MG63 (cell line): ENCODE data around the gene TRHDE. TPM values are rescaled to one million over a fixed set of nuclear protein-coding genes. Genes with fewer than 3 reads are reported as not detected.
"Not testable (repeated sequence)": the region's sequence is repeated elsewhere in the genome, so short reads cannot be mapped to it uniquely, and the experiment has no call there.

Experiments used
- DNase-seq: peaks from one replicate; pipeline ENCODE4 v3.0.0-alpha.2; 2020
- H3K27me3 ChIP-seq: fragments of 250-450 bp; sonication (Bioruptor Pico); 2 replicates; pipeline ENCODE4 v1.5.1; 2020; ENCODE audit warnings: mild to moderate bottlenecking, moderate library complexity
- H3K36me3 ChIP-seq: fragments of 250-450 bp; sonication (Bioruptor Pico); 2 replicates; pipeline ENCODE4 v1.5.1; 2020; ENCODE audit warnings: mild to moderate bottlenecking, moderate library complexity
- H3K4me3 ChIP-seq: fragments of 250-450 bp; sonication (Bioruptor Pico); 2 replicates; pipeline ENCODE4 v1.5.1; 2020; ENCODE audit warnings: mild to moderate bottlenecking, moderate library complexity
- H3K9me3 ChIP-seq: fragments of 250-450 bp; sonication (Bioruptor Pico); 2 replicates; pipeline ENCODE4 v1.5.1; 2020; ENCODE audit warnings: mild to moderate bottlenecking, moderate library complexity
- total RNA-seq: library from RNA; depleted of rRNA; stranded (reverse); fragments of >200 nt; shearing (Covaris generic); gene quantifications from 2 replicates; pipeline ENCODE4 v1.2.3, GENCODE V29; 2014; ENCODE audit warnings: low replicate concordance

Gene TRHDE
- total RNA-seq, 1 experiment from 2014 or later, result 5.0 TPM

DNA sequence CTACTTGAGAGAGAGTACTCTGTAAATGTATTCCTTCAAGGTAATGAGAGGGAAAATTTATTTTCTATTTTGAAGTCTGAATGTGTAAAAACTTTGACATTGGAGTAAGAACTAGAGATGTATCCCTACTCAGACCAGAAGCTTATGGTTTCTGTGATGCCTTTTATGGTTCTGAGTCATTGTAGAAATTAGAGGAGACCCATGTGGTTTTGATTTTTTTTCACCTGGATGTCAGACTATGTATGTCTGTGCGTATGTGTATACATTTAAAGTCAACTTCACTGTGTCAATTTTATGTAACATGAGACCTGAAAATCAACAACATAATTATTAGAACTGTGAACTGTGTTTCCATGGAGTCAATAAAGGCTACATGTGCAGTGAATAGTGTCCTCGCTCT is 302.0 kb downstream of the TRHDE start:
- Histone ChIP-seq H3K27me3 (no peaks in the 10 kb centered on the region), H3K36me3 (no peaks in the 10 kb centered on the region), H3K9me3 (no peaks in the 10 kb centered on the region), H3K4me3 (no peak overlapping the region)
- DNase-seq, result no peak

DNA sequence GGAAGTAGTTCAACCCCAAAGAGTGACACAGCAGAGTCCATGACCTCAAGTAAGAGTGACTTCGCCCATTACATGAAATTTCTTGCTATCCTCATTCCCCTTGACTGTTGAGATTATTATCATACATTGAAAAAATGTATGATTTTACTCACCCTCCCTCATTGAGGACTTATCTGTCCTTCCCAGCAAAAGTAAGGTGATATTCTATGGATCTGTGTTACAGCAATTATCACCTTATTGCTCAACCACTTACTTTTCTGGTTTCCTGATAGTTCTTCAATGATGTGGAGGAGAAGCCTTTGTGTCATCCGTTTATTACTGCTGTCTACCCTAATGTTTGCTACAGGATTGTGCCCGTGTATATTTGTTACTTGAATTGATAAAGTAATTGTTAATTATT is 306.2 kb downstream of the TRHDE start:
- H3K9me3 ChIP-seq, result no peaks in the 10 kb centered on the region
- no peaks in the 10 kb centered on the region for H3K36me3 ChIP-seq
- no peak for DNase-seq
- H3K27me3 ChIP-seq, result no peaks in the 10 kb centered on the region
- H3K4me3 ChIP-seq, result no peak overlapping the region

DNA sequence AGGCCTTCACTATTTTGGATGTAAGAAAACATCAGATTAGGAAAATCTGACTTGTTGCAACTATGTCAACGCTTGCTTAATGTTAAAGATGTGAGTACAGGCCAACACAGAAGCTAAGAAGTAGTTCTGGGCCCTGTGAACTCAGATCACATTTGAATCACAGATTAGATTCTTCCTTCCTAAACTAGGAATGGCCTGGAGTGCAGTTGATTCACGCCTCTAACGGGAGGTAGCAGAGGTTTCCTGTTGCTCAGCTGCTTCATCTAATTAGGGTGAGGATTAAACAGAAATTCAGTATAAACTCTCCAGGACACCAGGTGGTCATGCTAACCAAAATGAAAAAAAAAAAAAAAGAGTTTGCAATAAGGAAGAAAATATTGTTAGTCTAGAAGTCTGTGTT is 314.3 kb downstream of the TRHDE start:
- H3K36me3 ChIP-seq, result no peaks in the 10 kb centered on the region
- H3K4me3 ChIP-seq, result no peak overlapping the region
- no peaks in the 10 kb centered on the region; the same call in 1 of the 2 replicates for H3K9me3 ChIP-seq
- no peaks in the 10 kb centered on the region for H3K27me3 ChIP-seq
- DNase-seq, result no peak

DNA sequence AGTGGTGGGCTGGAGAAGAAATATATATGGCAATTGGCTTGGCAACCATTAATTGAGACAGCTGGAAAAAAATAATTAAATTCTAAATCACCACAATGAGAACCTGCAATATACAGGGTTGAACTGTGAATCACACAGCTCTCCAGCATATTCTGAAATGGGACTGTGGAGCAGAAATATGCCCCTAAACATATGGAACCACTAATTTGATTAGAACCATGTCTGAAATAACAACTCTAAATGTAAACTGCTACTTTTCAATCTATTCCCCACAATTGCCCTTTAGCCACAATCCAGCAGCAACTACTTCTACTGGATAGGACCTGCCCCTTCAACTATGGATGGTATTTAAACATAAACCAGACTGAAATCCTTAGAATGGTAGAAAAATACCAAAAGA is 330.4 kb downstream of the TRHDE start:
- Histone ChIP-seq H3K4me3 (no peak overlapping the region), H3K27me3 (no peaks in the 10 kb centered on the region), H3K9me3 (peaks cover 7% of the 10 kb centered on the region; the same call in 1 of the 2 replicates), H3K36me3 (no peaks in the 10 kb centered on the region)
- DNase-seq, result no peak

DNA sequence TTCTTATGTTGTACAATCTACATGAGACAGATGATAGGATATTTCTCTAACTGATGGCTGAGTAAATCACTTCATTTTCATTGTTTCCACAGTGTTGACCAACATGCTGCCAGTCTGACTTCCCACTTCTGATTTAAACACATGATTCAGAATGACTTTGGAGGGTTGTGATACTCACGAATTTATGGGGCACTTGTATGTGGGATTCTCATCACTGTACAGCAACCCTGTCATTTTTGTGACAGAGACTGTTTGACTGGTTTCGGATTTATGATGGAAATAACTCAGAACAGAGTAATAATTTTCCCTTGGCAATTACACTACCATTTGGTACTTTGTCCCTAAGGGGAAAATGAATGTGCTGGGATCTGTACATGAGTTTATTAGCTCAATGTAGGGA is 333.8 kb downstream of the TRHDE start:
- Histone ChIP-seq H3K9me3 (0 out of 2 replicates have a peak, but pooled peaks cover 2% of the 10 kb centered on the region), H3K36me3 (no peaks in the 10 kb centered on the region), H3K4me3 (no peak overlapping the region), H3K27me3 (no peaks in the 10 kb centered on the region)
- DNase-seq, result no peak

DNA sequence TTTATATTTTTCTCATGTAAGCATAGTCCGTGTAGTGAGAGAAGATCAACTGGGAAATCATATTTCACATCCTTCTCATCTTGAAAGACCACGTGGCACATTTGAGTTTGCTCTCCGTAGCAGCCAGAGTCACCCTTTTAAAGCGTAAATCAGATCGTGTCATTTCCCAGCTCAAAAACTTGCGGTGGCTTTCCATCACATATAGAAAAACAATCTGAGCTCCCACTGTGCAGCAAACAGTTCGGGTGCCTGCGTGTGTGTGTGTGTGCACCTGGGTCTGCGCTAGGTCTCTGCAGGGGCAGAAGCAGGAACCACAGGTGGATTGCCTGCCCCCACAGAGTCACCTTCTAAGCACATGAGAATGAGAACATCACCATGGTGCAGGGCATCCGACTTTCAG is 338.2 kb downstream of the TRHDE start:
- Histone ChIP-seq H3K4me3 (no peak overlapping the region), H3K36me3 (no peaks in the 10 kb centered on the region), H3K9me3 (no peaks in the 10 kb centered on the region), H3K27me3 (no peaks in the 10 kb centered on the region)
- DNase-seq, result no peak

DNA sequence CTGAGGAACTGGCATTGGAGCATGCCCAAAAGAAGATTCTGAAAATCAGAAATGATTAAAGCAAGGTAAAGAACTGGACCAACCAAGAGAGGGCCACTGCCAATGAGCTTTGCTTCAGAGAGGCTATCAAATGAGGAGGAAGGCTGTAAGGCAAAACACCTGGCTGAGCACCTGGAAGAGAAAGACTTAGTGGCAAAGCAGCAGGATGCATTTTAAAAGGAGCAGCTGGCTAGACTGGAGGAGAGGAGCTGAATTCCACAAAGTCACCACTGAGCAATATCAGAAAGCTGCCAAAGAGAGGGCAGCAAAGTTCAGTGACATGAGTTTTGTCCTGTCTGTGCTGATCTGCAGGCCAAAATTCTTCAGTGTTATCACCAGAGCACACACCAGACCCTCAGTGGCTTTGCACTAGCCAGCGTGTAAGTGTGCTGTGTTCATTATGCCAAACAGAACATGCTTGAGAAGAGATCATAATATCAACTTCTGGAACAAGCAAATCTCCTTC is 338.7 kb downstream of the TRHDE start:
- no peak for DNase-seq
- H3K9me3 ChIP-seq, result no peaks in the 10 kb centered on the region
- H3K36me3 ChIP-seq, result no peaks in the 10 kb centered on the region
- no peak overlapping the region for H3K4me3 ChIP-seq
- no peaks in the 10 kb centered on the region for H3K27me3 ChIP-seq

DNA sequence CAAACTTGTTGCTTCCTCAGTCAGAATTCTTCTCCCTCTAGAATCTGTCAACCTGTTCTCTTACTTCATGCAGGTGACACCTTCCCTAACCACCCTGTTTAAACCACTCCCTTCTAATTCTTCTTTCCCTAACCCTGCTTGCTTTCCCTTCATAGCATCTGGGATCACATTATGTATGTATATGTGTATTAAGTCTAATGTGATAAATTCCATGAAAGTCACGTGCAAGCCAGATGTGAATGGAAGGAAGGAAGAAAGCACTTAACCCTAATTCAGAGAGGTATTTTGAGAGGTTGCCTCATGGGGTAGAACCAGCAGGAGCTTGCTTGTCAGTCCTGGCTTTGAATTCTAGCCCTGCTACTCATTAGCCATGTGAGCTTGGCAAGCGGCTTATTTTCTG is 340.0 kb downstream of the TRHDE start:
- Histone ChIP-seq H3K4me3 (no peak overlapping the region), H3K36me3 (no peaks in the 10 kb centered on the region), H3K9me3 (no peaks in the 10 kb centered on the region), H3K27me3 (no peaks in the 10 kb centered on the region)
- no peak for DNase-seq

DNA sequence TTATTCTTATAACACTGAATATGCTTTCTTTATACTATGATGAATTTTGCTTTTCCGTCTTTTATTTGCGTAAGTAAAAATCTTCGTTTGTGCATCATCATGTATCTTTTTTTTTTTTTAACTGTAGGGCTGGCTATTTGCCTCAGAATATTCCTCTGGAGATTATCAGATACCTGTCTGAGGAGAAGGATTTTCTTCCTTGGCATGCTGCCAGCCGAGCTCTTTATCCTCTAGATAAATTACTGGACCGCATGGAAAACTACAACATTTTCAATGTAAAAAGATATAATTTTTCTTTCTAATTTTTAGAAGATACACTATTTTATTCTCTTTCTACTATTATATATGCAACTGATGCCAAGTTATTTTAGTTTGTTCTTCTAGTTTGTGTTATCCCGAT is 346.6 kb downstream of the TRHDE start:
- Histone ChIP-seq H3K36me3 (no peaks in the 10 kb centered on the region), H3K4me3 (no peak overlapping the region), H3K27me3 (no peaks in the 10 kb centered on the region), H3K9me3 (no peaks in the 10 kb centered on the region)
- DNase-seq, result no peak

DNA sequence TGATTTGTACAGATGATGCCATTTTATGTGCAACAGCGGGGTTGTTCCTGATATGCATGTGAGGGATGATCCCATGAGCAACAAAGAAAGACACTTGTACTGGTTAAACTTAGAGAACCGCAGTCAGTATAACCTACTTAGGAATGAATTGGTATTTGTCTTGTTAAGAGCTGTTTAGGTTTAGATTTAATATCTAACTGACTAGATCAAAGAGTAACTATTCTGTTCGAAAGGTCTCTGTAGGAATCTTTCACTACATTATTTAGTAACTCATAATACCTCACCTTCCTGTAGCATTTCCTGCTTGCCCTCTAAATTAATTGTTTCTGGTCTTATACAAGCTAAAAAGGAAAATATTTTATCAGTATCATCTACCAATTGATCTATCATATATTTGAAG is 350.4 kb downstream of the TRHDE start:
- H3K9me3 ChIP-seq, result no peaks in the 10 kb centered on the region
- H3K27me3 ChIP-seq, result no peaks in the 10 kb centered on the region
- no peak for DNase-seq
- no peaks in the 10 kb centered on the region for H3K36me3 ChIP-seq
- no peak overlapping the region for H3K4me3 ChIP-seq

DNA sequence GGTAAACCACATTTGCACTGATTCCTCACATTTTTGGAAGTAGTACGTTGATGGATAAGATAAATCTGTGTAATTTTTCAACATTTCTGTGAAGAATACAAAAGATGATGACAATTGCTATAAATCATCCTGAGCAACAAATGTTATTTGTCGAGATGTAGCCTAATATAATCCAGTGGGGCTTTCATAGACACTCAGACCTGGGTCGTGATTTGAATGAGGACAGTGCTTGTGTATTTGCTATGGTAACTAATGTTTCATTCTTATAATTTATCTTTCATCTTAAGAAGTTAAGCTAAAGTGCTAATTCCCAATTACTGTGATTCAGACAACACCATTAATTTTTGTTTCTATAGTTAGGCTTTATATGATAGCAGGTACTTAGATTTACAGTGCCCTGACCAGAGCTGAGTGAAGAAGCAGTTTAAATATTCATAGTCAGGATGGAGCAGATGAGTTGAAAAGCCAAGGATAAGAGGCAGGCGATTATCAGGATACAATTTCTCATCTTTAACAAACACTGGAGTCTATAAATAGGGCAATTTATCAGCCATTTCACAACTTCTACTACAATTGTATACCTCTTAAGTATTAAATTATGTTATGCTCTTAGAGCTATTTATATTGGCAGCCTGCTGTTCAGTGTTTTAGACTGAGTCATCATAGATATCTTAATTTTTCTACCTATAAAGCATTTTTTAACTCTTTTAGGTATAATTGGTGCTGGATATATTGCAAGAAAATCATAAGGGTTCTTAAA is 359.9 kb downstream of the TRHDE start:
- Histone ChIP-seq H3K4me3 (no peak overlapping the region), H3K27me3 (no peaks in the 10 kb centered on the region), H3K36me3 (no peaks in the 10 kb centered on the region), H3K9me3 (no peaks in the 10 kb centered on the region)
- no peak for DNase-seq

DNA sequence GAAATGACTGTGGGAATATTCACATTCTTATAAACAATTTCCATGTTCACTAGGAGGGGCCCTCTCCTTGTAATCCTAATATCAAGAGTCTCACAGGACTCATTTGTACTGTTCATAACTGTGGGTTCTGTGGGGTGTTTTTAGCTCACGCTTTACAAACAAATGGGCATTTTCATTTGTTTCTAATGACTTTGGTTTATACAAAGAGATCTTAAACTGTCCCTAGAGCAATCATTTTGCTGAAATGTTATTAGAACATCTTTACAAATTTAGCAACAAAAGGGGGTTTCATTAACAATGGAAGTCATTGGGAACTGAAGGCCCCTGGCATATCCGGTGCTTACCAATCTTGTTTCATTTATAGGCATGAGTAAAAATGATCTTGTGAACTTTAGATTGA is 370.5 kb downstream of the TRHDE start:
- Histone ChIP-seq H3K9me3 (no peaks in the 10 kb centered on the region), H3K4me3 (no peak overlapping the region), H3K27me3 (no peaks in the 10 kb centered on the region), H3K36me3 (no peaks in the 10 kb centered on the region)
- no peak for DNase-seq

DNA sequence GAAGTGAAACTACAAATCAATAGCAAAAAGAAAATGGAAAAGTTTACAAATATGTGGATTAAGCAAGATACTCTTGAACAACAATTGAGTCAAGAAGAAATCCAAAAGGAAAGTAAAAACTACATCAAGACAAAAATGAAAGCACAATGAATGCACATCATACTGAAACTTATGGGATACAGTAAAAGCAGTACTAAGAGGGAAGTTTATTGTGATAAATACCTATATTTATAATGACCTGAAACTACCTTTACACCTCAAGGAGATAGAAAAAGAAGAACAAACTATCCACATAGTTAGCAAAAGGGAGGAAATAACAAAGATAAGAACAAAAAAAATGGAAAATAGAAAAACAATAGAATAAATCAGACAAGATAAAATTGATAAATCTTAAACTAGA is 375.0 kb downstream of the TRHDE start:
- no peaks in the 10 kb centered on the region for H3K36me3 ChIP-seq
- H3K9me3 ChIP-seq, result no peaks in the 10 kb centered on the region
- no peaks in the 10 kb centered on the region for H3K27me3 ChIP-seq
- no peak for DNase-seq
- no peak overlapping the region for H3K4me3 ChIP-seq

DNA sequence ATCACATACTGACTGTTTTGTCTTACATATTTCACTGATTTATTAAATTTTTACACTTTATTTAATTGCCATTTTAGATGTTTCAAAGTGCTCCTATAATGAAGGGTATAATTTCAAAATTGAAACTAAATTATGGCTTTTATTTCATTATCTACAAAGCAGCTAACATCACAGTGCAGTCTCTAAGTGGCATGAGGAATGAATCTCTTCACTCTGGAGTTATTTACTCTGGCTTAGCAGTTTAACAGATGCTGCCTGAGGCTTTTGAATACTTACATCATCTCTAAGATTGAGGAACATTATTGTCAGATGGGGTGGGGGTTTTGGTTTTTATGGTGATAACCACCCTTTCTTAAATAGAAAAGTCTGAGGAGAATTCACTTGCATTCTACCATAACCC is 386.4 kb downstream of the TRHDE start:
- DNase-seq, result no peak
- Histone ChIP-seq H3K36me3 (no peaks in the 10 kb centered on the region), H3K27me3 (no peaks in the 10 kb centered on the region), H3K9me3 (no peaks in the 10 kb centered on the region), H3K4me3 (no peak overlapping the region)

DNA sequence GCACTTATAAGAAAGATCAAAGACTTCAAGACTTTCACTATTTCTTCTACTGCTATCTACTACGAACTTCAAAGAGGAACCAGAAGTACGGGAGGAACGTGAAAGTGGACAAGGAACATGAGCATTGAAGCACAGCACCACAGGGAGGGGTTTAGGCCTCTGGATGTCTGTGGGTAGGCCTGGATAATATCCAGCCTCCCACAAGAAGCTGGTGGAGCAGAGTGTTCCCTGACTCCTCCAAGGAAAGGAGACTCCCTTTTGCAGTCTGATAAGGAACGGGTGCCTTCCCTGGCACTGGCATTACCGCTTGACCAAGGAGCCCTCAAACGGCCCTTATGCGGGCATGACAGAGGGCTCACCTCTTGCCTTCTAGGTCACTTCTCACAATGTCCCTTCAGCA is 388.0 kb downstream of the TRHDE start:
- not testable (repeated sequence) for H3K27me3 ChIP-seq, H3K9me3 ChIP-seq, DNase-seq, H3K4me3 ChIP-seq, H3K36me3 ChIP-seq

DNA sequence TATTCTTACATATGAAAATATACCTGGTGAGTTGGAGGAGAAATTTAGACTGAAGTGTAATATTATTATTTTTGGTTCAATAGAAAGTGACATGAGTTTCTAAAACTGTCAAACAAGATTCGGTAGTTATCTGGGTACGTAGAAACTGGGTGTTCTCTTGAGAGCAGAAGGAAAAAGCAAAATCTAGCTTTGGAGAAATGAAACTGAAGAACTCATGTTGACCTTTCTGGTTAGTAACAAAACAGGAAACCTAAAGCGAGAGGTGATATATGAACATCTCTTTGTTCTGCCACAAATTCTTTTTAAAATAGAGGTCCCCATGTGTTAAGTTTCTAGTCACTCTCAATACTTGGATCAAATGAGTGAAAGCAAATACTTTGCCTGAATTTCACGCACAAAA is 401.7 kb downstream of the TRHDE start:
- Histone ChIP-seq H3K36me3 (no peaks in the 10 kb centered on the region), H3K4me3 (no peak overlapping the region), H3K27me3 (no peaks in the 10 kb centered on the region), H3K9me3 (no peaks in the 10 kb centered on the region)
- DNase-seq, result no peak

DNA sequence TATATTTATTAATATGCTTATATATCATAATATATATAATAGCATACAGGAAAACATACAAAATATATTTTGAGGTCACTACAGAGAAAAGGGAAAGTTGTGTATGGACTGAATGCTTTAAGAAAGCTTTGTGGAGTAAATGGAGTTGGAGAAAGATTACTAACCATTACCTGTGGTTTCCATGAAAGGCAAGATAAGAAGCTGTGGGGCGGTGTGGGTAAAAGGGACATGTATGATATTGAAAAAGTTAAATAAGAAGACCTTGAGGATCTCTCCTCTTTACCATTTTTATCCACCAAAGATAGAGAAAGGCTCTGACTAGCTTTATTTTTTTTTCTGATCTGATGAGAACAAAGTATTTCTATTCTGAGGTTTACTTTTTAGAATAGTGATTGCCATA is 404.4 kb downstream of the TRHDE start:
- Histone ChIP-seq H3K9me3 (no peaks in the 10 kb centered on the region), H3K4me3 (no peak overlapping the region), H3K36me3 (no peaks in the 10 kb centered on the region), H3K27me3 (no peaks in the 10 kb centered on the region)
- no peak for DNase-seq

DNA sequence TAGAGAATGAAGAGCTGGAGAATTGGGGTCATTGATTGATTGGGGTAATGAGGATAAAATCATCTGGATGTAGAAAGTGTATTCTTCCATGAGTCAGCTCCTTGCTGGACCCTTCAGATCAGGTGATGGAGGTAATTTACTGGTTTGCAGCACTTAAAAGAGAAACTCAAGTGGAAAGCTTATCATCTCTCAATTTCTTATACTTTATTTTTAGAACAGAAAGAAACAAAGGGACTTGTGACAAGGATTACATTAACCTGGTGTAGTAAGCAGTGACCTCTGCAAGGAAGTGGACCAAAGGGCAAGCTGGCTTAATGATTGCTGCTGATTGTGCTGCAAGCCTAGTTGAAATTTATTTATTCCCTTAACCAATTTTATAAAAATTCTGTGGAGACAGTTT is 405.0 kb downstream of the TRHDE start:
- no peaks in the 10 kb centered on the region for H3K36me3 ChIP-seq
- no peak for DNase-seq
- H3K4me3 ChIP-seq, result no peak overlapping the region
- no peaks in the 10 kb centered on the region for H3K27me3 ChIP-seq
- no peaks in the 10 kb centered on the region for H3K9me3 ChIP-seq
